ENCODE data around the gene PLEKHA7.

- TF ChIP-seq, protein P1, sequence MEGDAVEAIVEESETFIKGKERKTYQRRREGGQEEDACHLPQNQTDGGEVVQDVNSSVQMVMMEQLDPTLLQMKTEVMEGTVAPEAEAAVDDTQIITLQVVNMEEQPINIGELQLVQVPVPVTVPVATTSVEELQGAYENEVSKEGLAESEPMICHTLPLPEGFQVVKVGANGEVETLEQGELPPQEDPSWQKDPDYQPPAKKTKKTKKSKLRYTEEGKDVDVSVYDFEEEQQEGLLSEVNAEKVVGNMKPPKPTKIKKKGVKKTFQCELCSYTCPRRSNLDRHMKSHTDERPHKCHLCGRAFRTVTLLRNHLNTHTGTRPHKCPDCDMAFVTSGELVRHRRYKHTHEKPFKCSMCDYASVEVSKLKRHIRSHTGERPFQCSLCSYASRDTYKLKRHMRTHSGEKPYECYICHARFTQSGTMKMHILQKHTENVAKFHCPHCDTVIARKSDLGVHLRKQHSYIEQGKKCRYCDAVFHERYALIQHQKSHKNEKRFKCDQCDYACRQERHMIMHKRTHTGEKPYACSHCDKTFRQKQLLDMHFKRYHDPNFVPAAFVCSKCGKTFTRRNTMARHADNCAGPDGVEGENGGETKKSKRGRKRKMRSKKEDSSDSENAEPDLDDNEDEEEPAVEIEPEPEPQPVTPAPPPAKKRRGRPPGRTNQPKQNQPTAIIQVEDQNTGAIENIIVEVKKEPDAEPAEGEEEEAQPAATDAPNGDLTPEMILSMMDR (IDR thresholded peaks at IDR 0.05) = no peak
- TF ChIP-seq POLR2AphosphoS5 (IDR thresholded peaks at IDR 0.05) (no peak), POLR2A (IDR thresholded peaks at IDR 0.05) (no peak)
These were observed 255.7 kb downstream of the PLEKHA7 start for GRCh38 chr11:16758382-16759024.

Data from upper lobe of left lung (tissue), 4 donors.